Nephron (organoid): ENCODE results near the gene SMARCA1.

Experiments
- H3K27ac Mint-ChIP-seq, 3 experiments: 2 replicates each; pipeline ENCODE4 v1.8.0; 2020; ENCODE audit warnings: mixed read lengths in 3 of 3, mild to moderate bottlenecking in 2 of 3, moderate library complexity in 1 of 3
- H3K27me3 Mint-ChIP-seq: 2 replicates; pipeline ENCODE4 v1.8.0; 2021; ENCODE audit warnings: low read depth, mild to moderate bottlenecking, moderate library complexity, mixed read lengths
- H3K36me3 Mint-ChIP-seq: 2 replicates; pipeline ENCODE4 v1.8.0; 2020; ENCODE audit warnings: low read depth, mixed read lengths
- H3K4me1 Mint-ChIP-seq: 2 replicates; pipeline ENCODE4 v1.8.0; 2020; ENCODE audit warnings: mixed read lengths
- H3K4me3 Mint-ChIP-seq, 3 experiments: 2 replicates each; pipeline ENCODE4 v1.8.0; 2020; ENCODE audit warnings: mild to moderate bottlenecking in 3 of 3, mixed read lengths in 3 of 3, moderate library complexity in 2 of 3
- H3K9me3 Mint-ChIP-seq: 2 replicates; pipeline ENCODE4 v1.8.0; 2020; ENCODE audit warnings: mixed read lengths
- TF ChIP-seq, protein P1 (sequence below), 3 experiments: fragments of 200-600 bp; sonication (generic); IDR thresholded peaks; one replicate each; pipeline ENCODE4 v1.5.0; 2021; ENCODE audit warnings: antibody characterized with exemption in 3 of 3; ENCODE audit not compliant: unreplicated experiment in 3 of 3

SMARCA1 gene

GRCh38 chrX:129525162-129525561 lies 1.9 kb upstream of the SMARCA1 start:
- H3K9me3 Mint-ChIP-seq: no peaks in the 10 kb centered on the region
- H3K27ac Mint-ChIP-seq: peak overlapping the region; percentile 70 to 98 (median 79)
- H3K36me3 Mint-ChIP-seq: peaks cover under 1% of the 10 kb centered on the region
- H3K27me3 Mint-ChIP-seq: no peaks in the 10 kb centered on the region
- TF ChIP-seq, protein P1, sequence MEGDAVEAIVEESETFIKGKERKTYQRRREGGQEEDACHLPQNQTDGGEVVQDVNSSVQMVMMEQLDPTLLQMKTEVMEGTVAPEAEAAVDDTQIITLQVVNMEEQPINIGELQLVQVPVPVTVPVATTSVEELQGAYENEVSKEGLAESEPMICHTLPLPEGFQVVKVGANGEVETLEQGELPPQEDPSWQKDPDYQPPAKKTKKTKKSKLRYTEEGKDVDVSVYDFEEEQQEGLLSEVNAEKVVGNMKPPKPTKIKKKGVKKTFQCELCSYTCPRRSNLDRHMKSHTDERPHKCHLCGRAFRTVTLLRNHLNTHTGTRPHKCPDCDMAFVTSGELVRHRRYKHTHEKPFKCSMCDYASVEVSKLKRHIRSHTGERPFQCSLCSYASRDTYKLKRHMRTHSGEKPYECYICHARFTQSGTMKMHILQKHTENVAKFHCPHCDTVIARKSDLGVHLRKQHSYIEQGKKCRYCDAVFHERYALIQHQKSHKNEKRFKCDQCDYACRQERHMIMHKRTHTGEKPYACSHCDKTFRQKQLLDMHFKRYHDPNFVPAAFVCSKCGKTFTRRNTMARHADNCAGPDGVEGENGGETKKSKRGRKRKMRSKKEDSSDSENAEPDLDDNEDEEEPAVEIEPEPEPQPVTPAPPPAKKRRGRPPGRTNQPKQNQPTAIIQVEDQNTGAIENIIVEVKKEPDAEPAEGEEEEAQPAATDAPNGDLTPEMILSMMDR (IDR thresholded peaks at IDR 0.05; ENCODE audit: unreplicated experiment in 3 of 3): no peak
- peaks cover 22% of the 10 kb centered on the region for H3K4me1 Mint-ChIP-seq
- peak overlapping the region; percentile 53 to 71 (median 62) for H3K4me3 Mint-ChIP-seq

DNA sequence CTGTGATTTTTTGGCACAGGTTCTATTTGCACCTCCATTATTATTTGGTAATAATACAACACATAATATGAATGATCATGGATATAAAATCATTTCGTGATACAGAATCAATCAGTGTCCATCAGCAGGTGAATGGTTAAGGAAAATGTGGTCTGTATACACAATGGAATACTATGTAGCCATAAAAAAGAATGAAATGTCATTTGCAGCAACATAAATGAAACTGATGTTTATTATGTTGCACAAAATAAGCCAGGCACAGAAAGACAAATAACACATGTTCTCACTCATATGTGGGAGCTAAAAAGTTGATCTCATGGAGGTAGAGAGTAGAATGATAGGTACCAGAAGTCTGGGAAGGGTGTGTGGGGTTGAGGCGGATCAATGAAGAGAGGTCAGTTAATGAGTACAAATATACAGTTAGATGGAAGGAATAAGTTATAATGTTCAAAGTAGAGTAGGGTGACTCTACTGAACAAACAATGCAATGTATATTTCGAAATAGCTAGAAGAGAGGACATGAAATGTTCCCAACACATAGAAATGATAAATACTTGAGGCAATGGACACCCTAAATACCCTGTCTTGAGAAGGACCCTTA lies 1.1 kb upstream of the SMARCA1 start:
- H3K36me3 Mint-ChIP-seq: peaks cover 4% of the 10 kb centered on the region
- H3K27ac Mint-ChIP-seq: peak overlapping the region; percentile 98 to 100 (median 99)
- no peaks in the 10 kb centered on the region for H3K9me3 Mint-ChIP-seq
- H3K27me3 Mint-ChIP-seq: no peaks in the 10 kb centered on the region
- H3K4me3 Mint-ChIP-seq: peak overlapping the region; percentile 93 to 99 (median 94)
- H3K4me1 Mint-ChIP-seq: peaks cover 24% of the 10 kb centered on the region
- TF ChIP-seq, protein P1 (IDR thresholded peaks at IDR 0.05; ENCODE audit: unreplicated experiment in 3 of 3): no peak

DNA sequence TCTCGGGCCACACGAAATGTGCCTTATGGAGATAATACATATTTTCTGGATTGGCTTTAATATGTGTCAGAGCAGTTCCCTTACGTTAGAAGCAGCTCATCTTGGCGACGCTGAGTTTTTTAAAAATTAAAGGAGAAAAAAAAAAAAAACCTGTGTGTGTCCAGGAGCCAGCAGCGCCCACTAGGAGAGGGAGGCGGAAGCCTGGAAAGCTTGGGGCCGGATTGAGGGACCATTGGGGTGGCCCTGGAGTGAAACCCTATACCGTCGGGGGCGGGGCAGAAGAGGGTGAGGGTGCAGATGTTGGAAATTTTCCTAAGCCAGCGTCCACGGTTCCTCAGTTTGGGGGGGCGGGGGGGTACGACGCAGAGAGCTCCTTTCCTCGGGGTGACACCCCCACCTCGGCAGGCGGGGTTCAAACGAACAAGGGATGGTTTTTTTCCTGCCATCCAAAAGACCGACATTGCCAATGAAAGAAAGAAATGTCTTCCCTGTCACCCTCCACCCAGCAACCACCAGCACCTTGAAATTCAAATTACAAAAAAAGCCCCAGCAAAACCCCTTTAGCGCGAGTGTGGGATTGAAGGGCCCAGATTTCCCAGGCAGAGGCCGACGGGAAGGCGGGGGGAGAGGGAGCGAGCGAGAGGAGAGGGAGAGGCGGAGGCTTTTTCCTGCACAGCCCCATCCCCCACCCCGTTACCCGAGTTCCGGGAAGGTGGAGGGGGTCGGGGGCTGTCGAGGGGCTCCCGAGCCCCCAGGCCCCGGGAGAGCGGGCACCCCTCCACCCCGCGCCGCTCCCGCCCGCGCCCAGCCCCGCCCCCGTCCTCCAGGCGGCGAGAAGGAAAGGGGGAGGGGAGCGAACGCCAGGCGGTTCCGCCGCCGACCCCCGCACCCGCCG lies 859 bp downstream of the SMARCA1 start:
- Mint-ChIP-seq H3K4me3 (peak overlapping the region; percentile 96 to 99 (median 98)), H3K4me1 (peaks cover 38% of the 10 kb centered on the region), H3K27ac (peak overlapping the region; percentile 98 to 100 (median 99)), H3K36me3 (peaks cover 7% of the 10 kb centered on the region), H3K27me3 (no peaks in the 10 kb centered on the region), H3K9me3 (no peaks in the 10 kb centered on the region)
- TF ChIP-seq, protein P1 (IDR thresholded peaks at IDR 0.05; ENCODE audit: unreplicated experiment in 3 of 3): peak; percentile 23 to 45 (median 33)

DNA sequence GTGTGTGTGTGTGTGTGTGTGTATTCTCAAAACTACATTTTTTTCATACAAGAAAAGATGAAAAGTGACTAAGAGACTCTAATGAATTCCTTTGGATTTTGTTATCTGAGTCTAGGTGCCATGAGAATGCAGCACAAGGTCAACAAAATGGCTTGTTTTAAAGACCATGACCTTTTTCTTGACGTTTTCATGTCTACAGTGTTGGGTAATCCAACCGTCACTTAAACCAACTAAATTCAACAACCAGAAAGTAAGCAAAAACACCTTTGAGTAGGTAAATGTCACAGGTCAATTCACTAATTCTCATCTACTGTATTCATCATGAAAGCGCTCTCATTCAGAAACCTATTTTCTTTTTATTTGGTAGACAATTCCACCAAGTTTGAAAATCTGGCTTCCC lies 3.1 kb downstream of the SMARCA1 start:
- Mint-ChIP-seq H3K36me3 (peaks cover 22% of the 10 kb centered on the region), H3K27ac (peak overlapping the region; percentile 36 to 64 (median 54)), H3K9me3 (no peaks in the 10 kb centered on the region), H3K27me3 (no peaks in the 10 kb centered on the region), H3K4me1 (peaks cover 38% of the 10 kb centered on the region), H3K4me3 (peak overlapping the region; percentile 69 to 99 (median 84))
- TF ChIP-seq, protein P1 (IDR thresholded peaks at IDR 0.05; ENCODE audit: unreplicated experiment in 3 of 3): no peak

GRCh38 chrX:129516402-129516801 lies 6.9 kb downstream of the SMARCA1 start:
- Mint-ChIP-seq H3K4me3 (no peak overlapping the region), H3K27ac (no peak overlapping the region), H3K27me3 (no peaks in the 10 kb centered on the region), H3K36me3 (peaks cover 52% of the 10 kb centered on the region), H3K4me1 (peaks cover 30% of the 10 kb centered on the region), H3K9me3 (no peaks in the 10 kb centered on the region)
- TF ChIP-seq, protein P1 (IDR thresholded peaks at IDR 0.05; ENCODE audit: unreplicated experiment in 3 of 3): no peak
